Right kidney (tissue), 9 donors: ENCODE results near the gene ZMYND8.
A peak's percentile ranks its signal among the peaks of the same experiment; 100 is the strongest.
"Not testable (repeated sequence)": the region's sequence is repeated elsewhere in the genome, so short reads cannot be mapped to it uniquely, and the experiment has no call there.

ENCODE experiments used
- DNase-seq: peaks from one replicate; pipeline ENCODE4 v3.0.0-alpha.2; 2016
- long read RNA-seq, 8 donors: transcript quantifications; one replicate each; lab custom pipeline, GENCODE V29; 2026

ZMYND8 gene
- long read RNA-seq, donor 1: 0 reads
- long read RNA-seq, donor 2, partial matches to known transcripts: 0 of 1 reads
- long read RNA-seq, donor 2, other reads (novel, unspliced or antisense): 0 of 1 reads
- long read RNA-seq, donor 3, partial matches to known transcripts: 0 of 1 reads
- long read RNA-seq, donor 3, other reads (novel, unspliced or antisense): 0 of 1 reads
- long read RNA-seq, donor 4, full-length matches to known transcripts: 3 of 10 reads
- long read RNA-seq, donor 4, partial matches to known transcripts: 7 of 10 reads
- long read RNA-seq, donor 4, other reads (novel, unspliced or antisense): 0 of 10 reads
- long read RNA-seq, donor 5, full-length matches to known transcripts: 2 of 2 reads
- long read RNA-seq, donor 5, partial matches to known transcripts: 0 of 2 reads
- long read RNA-seq, donor 5, other reads (novel, unspliced or antisense): 0 of 2 reads
- long read RNA-seq, donor 6, partial matches to known transcripts: 5 of 5 reads
- long read RNA-seq, donor 6, other reads (novel, unspliced or antisense): 0 of 5 reads
- long read RNA-seq, donor 7: 0 reads
- long read RNA-seq, donor 8, partial matches to known transcripts: 0 of 1 reads
- long read RNA-seq, donor 8, other reads (novel, unspliced or antisense): 0 of 1 reads

- peak; percentile 95 for DNase-seq
These were observed at the start of gene ZMYND8 for GRCh38 chr20:47356526-47357295. Gene ZMYND8 (minus strand): TSS chr20:47356699. CDS start chr20:47356670, 29 bp downstream.

- DNase-seq: no peak
These were observed 49.4 kb upstream of the ZMYND8 start for GRCh38 chr20:47405775-47406325.

GRCh38 chr20:47400685-47401084, 44.2 kb upstream of the ZMYND8 start:
- DNase-seq: no peak

GRCh38 chr20:47397652-47398301, 41.3 kb upstream of the ZMYND8 start:
- DNase-seq: no peak

GRCh38 chr20:47396762-47397476, 40.4 kb upstream of the ZMYND8 start:
- no peak for DNase-seq

- DNase-seq: not testable (repeated sequence)
These were observed 37.5 kb upstream of the ZMYND8 start for GRCh38 chr20:47393796-47394514.

- DNase-seq: no peak
These were observed 36.2 kb upstream of the ZMYND8 start for GRCh38 chr20:47392721-47393073.

- DNase-seq: no peak
These were observed 35.7 kb upstream of the ZMYND8 start for GRCh38 chr20:47392015-47392720.

DNA sequence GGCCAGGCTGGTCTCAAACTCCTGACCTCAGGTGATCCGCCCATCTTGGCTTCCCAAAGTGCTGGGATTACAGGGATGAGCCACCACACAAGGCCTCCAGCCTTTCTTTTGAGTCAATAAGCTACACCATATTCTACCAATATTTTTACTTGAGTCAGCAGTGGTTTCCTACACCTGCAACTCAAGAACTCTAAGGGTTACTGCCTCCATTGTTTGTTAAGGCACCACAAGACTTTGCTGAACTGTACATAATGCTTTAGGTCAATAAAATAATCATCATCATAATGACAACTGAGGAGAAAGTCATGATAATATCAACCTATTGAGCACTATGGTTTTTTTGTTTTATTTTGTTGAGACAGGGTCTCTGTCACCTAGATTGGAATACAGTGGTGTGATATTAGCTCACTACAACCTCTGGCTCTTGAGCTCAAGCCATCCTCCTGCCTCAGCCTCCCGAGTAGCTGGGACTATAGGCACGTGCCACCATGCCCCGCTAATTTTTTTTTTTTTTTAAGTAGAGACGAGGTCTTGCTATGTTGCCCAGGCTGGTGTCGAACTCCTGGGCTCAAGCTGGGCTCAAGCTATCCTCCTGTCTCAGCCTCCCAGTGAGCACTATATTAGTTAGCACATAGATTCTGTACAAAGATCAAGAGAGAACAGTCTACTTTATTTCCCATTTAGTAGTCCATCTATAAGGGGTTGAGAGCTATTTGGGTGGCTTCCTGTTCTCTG, 34.9 kb upstream of the ZMYND8 start:
- DNase-seq: no peak

- no peak for DNase-seq
These were observed 33.4 kb upstream of the ZMYND8 start for GRCh38 chr20:47389867-47390347.

- not testable (repeated sequence) for DNase-seq
These were observed 29.5 kb upstream of the ZMYND8 start for GRCh38 chr20:47385968-47386367.

DNA sequence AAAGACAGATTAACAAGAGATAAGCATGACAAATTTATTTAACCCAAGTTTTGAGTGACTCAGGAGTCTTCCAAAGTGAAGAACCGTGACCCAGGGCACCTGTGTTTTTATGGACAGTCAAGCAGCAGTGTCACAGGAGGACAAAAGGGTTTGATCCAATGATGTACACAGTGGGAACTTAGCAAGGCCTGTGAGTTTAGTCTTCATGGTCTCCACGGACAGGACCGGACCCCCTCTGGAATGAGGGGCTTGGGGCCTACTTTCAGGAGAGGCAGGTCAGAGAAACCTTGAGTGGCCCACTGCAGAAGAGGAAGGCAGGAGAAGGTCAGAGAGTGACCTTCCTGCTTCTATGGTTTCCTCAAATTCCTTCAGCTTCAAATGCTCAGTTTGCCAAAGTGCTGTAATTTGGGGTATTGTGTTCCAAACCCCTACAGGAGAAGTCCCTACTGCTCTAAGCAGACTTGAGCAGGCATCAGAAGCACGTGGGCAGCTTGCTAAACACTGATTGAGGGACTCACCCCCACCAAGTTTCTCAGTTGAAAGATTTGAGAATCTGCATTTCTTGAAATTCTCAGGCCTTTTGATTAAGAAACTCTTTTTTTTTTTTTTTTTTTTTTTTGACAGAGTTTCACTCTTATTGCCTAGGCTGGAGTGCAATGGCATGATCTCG, 26.4 kb upstream of the ZMYND8 start:
- DNase-seq: no peak

DNA sequence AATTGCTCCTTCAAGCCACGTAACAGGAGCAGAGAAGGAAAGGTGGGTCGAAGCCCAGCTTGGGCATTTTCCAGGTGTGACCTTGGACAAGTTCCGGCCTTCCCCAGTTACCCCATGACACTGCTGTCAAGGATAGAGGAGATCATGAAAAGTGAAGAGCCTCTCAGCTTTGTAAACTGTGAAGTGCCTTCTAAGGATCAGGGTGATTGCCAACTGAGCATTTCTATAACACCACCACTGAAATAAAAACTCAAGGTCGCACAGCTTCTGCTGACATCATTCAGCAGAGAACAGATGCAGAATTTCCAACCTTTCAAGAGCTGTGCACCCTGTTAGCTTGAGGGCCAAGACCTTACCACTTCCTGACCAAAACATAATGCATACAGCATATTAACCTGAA, 24.0 kb upstream of the ZMYND8 start:
- no peak for DNase-seq

DNA sequence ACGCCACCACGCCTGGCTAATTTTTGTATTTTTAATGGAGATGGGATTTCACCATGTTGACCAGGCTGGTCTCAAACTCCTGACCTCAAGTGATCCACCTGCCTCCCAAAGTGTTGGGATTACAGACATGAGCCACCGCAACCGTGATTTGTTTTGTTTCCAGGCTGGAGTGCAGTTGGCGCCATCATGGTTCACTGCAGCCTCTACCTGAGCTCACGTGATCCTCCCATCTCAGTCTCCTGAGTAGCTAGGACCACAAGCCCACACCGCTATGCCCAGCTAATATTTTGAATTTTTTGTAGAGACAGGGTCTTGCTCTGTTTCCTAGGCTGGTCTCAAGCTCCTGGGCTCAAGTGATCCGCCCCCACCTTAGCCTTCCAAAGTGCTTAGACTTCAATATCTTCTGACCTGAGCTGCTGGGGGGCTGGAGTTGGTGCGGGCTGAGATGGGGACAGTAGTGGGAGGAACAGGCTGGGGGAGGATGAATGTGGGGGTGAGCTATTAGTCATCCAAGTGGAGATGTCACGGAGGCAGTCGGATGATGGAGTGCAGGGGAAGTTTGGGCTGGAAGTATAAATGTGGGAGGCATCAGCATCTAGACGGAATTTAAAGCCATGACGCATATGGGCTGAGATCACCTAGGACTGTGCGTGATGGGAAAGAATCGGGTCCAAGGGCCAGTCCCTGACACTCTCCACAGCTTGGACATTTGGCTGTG, 23.1 kb upstream of the ZMYND8 start:
- DNase-seq: no peak

DNA sequence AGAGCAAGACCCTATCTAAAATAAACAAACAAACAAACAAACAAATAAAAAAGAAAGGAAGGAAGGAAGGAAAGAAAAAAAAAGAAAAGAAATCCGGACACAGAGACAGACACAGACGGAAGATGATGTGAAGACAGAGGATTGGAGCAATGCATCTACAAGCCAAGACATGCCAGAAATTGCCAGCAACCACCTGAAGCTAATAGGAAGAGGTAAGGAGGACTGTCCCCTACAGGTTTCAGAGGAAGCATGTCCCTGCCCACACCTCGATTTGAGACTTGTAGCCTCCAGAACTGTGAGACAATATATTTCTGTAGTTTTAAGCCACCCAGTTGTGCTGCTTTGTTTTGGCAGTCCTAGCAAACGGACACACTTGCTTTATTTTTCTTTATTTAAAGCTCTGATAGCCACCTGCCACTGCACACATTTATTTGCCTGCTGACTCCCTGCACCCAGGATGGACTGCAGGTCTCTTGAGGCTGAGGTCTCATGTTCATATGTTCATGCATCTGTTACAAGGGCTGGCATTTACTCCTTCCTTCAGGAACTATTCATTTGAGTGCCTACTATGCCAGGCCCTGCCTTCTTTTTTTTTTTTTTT, 20.7 kb upstream of the ZMYND8 start:
- DNase-seq: no peak

DNA sequence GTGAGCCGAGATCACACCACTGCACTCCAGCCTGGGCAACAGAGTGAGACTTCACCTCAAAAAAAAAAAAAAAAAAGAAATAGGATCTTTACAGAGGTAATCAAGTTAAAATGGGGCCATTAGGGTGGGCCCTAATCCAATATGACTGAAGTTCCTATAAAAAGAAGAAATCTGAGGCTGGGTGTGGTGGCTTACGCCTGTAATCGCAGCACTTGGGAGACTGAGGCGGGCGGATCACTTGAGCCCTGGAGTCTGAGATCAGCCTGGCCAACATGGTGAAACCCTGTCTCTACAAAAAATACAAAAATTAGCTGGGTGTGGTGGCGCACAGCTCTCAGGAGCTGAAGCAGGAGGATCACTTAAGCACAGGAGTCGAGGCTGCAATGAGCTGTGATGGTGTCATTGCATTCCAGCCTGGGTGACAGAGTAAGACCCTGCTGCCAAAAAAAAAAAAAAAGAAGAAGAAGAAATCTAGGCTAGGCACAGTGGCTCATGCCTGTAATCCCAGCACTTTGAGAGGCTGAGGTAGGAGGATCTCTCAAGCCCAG, 19.7 kb upstream of the ZMYND8 start:
- DNase-seq: not testable (repeated sequence)

DNA sequence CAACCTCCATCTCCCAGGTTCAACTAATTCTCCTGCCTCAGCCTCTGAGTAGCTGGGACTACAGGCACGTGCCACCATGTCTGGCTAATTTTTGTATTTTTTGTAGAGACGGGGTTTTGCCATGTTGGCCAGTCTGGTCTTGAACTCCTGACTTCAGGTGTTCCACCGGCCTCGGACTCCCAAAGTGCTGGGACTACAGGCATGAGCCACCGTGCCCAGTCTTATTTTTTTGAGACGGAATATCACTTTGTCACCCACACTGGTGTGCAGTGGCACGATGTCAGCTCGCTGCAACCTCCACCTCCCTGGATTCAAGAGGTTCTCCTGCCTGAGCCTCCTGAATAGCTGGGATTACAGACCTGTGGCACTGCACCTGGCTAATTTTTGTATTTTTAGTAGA, 17.6 kb upstream of the ZMYND8 start:
- DNase-seq: not testable (repeated sequence)
